GM19455 (cell line): ENCODE results near the gene KIF1A.

ENCODE experiments used
- ATAC-seq: cut with Tn5 transposase; IDR thresholded peaks from one replicate; pipeline ENCODE4 v1.9.1; 2021; ENCODE audit not compliant: unreplicated experiment

KIF1A gene

GRCh38 chr2:240741091-240741490, 78.9 kb downstream of the KIF1A start:
- ATAC-seq: no peak

- ATAC-seq: no peak
Observed at GRCh38 chr2:240739797-240740196, 80.2 kb downstream of the KIF1A start.

- no peak for ATAC-seq
Observed at GRCh38 chr2:240737958-240738357, 82.1 kb downstream of the KIF1A start.

GRCh38 chr2:240737512-240737911, 82.5 kb downstream of the KIF1A start:
- no peak for ATAC-seq

GRCh38 chr2:240736281-240737250, 83.5 kb downstream of the KIF1A start:
- no peak for ATAC-seq

GRCh38 chr2:240735476-240735875, 84.5 kb downstream of the KIF1A start:
- no peak for ATAC-seq

GRCh38 chr2:240734756-240735155, 85.3 kb downstream of the KIF1A start:
- ATAC-seq: no peak

GRCh38 chr2:240733803-240734495, 86.1 kb downstream of the KIF1A start:
- no peak for ATAC-seq

- no peak for ATAC-seq
Observed at GRCh38 chr2:240732911-240733622, 87.0 kb downstream of the KIF1A start.

- no peak for ATAC-seq
Observed at GRCh38 chr2:240732184-240732583, 87.8 kb downstream of the KIF1A start.

GRCh38 chr2:240731178-240731545, 88.9 kb downstream of the KIF1A start:
- no peak for ATAC-seq

GRCh38 chr2:240730501-240731177, 89.4 kb downstream of the KIF1A start:
- ATAC-seq: no peak

GRCh38 chr2:240728827-240729226, 91.2 kb downstream of the KIF1A start:
- ATAC-seq: no peak

- ATAC-seq: no peak
Observed at GRCh38 chr2:240728361-240728760, 91.7 kb downstream of the KIF1A start.

GRCh38 chr2:240727913-240728312, 92.1 kb downstream of the KIF1A start:
- no peak for ATAC-seq

GRCh38 chr2:240727439-240727838, 92.6 kb downstream of the KIF1A start:
- no peak for ATAC-seq

- ATAC-seq: no peak
Observed at GRCh38 chr2:240726876-240727275, 93.1 kb downstream of the KIF1A start.

GRCh38 chr2:240725671-240726070, 94.3 kb downstream of the KIF1A start:
- ATAC-seq: no peak

- no peak for ATAC-seq
Observed at GRCh38 chr2:240725266-240725665, 94.8 kb downstream of the KIF1A start.

- no peak for ATAC-seq
Observed at GRCh38 chr2:240724431-240724830, 95.6 kb downstream of the KIF1A start.

- no peak for ATAC-seq
Observed at GRCh38 chr2:240723851-240724250, 96.2 kb downstream of the KIF1A start.
